Activated naive CD4-positive, alpha-beta T cell treated with anti-CD3 and anti-CD28 coated beads, Interleukin-2, amount 10 ng/mL, durations not matched to agents 7 days and 5 days (primary cell): ENCODE data around the gene STX1B.

Experiments used
- CTCF ChIA-PET: fragments of 350-600 bp; sonication (Branson Sonifier 250); formaldehyde crosslinking; loops from one replicate; lab custom pipeline; 2021; ENCODE audit warnings: antibody characterized with exemption; lab: Charles Lee
- DNase-seq: peaks from one replicate; pipeline ENCODE4 v3.0.0-alpha.2; 2020
- H3K27ac Mint-ChIP-seq: one replicate; pipeline ENCODE4 v1.8.0; 2021; ENCODE audit warnings: mild to moderate bottlenecking, moderate library complexity, mixed read lengths
- H3K27me3 Mint-ChIP-seq: one replicate; pipeline ENCODE4 v1.8.0; 2021; ENCODE audit warnings: mild to moderate bottlenecking, mixed read lengths
- H3K36me3 Mint-ChIP-seq: one replicate; pipeline ENCODE4 v1.8.0; 2021; ENCODE audit warnings: mixed read lengths
- H3K4me1 Mint-ChIP-seq: one replicate; pipeline ENCODE4 v1.8.0; 2021; ENCODE audit warnings: mixed read lengths
- H3K4me3 Mint-ChIP-seq: one replicate; pipeline ENCODE4 v1.8.0; 2021; ENCODE audit warnings: mild to moderate bottlenecking, moderate library complexity, mixed read lengths
- H3K9me3 Mint-ChIP-seq: one replicate; pipeline ENCODE4 v1.8.0; 2021; ENCODE audit warnings: mixed read lengths

STX1B gene

DNA sequence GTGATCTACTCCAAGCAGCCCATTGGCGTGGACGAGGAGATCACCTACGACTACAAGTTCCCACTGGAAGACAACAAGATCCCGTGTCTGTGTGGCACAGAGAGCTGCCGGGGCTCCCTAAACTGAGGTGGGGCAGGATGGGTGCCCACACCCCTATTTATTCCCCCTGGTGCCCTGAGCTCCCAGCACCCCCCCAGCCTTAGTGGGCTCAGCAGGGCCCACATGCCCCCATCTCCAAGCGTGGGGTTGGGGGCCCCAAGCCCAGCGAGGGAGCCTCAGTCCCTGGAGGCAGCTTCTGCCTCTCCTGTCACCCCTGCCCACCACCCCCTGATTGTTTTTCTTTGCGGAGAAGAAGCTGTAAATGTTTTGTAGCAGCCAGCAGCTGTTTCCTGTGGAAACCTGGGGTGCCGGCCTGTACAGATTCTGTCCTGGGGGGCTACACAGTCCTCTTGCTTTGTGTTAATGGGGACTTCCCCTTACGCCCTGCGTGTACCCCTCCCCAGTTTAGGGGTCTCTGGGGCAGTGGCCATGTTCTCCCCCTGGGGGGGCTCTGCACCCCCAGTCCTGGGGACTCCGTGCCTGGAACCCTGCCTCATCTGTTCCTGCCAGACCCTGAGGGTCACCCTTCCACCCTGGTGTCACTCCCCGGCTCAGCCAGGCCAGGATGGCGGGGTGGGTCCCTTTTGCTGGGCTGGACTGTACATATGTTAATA, 26.4 kb downstream of the STX1B start:
- peaks cover 24% of the 10 kb centered on the region for H3K36me3 Mint-ChIP-seq
- H3K27ac Mint-ChIP-seq, result no peak overlapping the region
- no peaks in the 10 kb centered on the region for H3K27me3 Mint-ChIP-seq
- no peak overlapping the region for H3K4me3 Mint-ChIP-seq
- H3K4me1 Mint-ChIP-seq, result peaks cover 11% of the 10 kb centered on the region
- CTCF ChIA-PET, result interaction anchor here (0.6 to 3.1 kb wide), 23 partner anchors 8 to 884 kb away, joined by 3 to 18 read pairs (median 4); partner anchors contain the start of genes VKORC1 and ZNF843
- no peaks in the 10 kb centered on the region for H3K9me3 Mint-ChIP-seq
- DNase-seq, result no peak

DNA sequence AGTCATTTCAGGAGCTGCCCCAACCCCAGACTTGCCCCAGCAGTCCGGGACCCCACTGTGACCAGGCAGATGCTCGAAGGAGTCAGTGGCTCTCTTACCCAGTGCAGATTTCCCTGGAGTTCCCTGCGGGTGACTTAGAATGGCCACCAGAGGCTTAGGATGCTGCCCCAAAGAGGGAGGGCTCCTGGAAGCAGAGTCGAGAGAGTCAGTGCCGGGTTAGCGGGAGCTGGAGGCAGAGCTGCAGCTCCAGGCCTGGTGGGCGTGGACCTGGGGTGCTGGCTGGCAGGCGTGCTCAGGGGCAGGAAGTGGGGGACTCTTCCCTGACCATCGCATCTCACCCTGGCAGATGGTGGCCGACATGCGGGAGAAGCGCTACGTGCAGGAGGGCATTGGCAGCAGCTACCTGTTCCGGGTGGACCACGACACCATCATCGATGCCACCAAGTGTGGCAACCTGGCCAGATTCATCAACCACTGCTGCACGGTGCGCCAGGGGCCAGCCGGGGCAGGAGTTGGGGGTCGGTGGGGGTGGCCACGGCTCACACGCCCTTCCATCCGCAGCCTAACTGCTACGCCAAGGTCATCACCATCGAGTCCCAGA, 27.0 kb downstream of the STX1B start:
- CTCF ChIA-PET, result interaction anchor here (0.8 to 3.1 kb wide), 6 partner anchors 11 to 460 kb away, joined by 3 to 14 read pairs (median 4); partner anchors contain the start of gene ZNF843

DNA sequence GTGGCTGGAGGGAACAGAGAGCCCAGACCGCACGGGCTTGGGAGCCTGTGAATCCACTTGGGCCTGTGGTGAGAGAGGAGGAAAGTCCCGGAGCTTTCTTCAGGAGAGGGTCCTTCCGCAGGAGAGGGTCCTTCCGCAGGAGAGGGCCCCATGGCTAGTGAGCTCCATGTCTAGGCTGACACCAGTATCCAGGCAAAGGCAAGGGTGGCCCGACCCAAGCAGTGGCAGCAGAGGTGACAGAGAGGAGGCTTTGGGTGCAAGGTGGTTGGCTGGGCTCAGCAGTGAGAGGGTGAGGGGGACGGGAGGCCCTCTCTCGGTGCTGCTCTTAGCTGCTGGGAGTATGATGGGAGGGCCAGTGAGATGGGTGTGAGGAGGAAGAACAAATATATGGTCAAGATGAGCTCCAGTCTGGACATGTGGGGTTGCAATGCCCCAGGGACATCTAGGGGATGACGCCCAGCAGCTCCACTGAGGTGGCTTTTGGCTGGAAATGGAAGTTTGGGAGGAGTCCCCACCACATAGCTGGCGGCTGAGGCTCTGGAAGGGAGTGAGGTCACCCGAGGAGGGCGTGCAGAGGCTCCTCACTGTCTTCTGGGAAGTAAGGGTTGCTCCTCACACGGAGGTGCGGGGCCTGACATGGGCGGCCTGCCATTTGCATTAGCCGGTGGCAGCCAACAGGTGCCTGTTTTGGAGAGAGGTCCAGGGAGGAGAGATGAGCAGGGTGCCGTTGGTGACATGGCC, 27.7 kb downstream of the STX1B start:
- H3K27ac Mint-ChIP-seq, result peak overlapping the region; percentile 13

More for the DNA sequence above, 27.0 kb downstream of the STX1B start:
- H3K27me3 Mint-ChIP-seq, result no peaks in the 10 kb centered on the region
- peaks cover 11% of the 10 kb centered on the region for H3K4me1 Mint-ChIP-seq
- H3K9me3 Mint-ChIP-seq, result no peaks in the 10 kb centered on the region
- DNase-seq, result no peak
- H3K27ac Mint-ChIP-seq, result no peak overlapping the region
- no peak overlapping the region for H3K4me3 Mint-ChIP-seq
- H3K36me3 Mint-ChIP-seq, result peaks cover 27% of the 10 kb centered on the region

DNA sequence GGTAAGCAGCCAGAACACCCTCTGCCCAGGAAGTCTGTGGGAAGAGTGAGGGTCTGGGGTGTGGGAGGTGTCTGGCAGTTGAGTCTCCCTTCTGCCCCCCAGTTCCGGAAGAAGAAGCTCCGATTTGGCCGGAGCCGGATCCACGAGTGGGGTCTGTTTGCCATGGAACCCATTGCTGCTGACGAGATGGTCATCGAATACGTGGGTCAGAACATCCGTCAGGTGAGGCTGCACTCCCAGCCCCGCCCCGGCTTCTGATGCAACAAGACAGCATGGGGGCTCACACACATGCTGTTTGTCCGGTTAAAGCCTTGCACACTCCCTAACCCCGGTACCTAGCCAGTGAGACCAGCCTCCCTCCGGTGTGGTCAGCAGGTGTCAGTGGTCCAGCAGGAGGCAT, 29.5 kb downstream of the STX1B start:
- H3K4me1 Mint-ChIP-seq, result peaks cover 7% of the 10 kb centered on the region
- no peak overlapping the region for H3K27ac Mint-ChIP-seq
- no peaks in the 10 kb centered on the region for H3K9me3 Mint-ChIP-seq
- peaks cover 38% of the 10 kb centered on the region for H3K36me3 Mint-ChIP-seq
- no peaks in the 10 kb centered on the region for H3K27me3 Mint-ChIP-seq
- no peak for DNase-seq
- CTCF ChIA-PET, result interaction anchor here (3.1 kb wide), 1 partner anchor 161 kb away, joined by 14 read pairs; no protein-coding TSS in a partner anchor
- H3K4me3 Mint-ChIP-seq, result no peak overlapping the region

More for the DNA sequence above, 27.7 kb downstream of the STX1B start:
- no peaks in the 10 kb centered on the region for H3K9me3 Mint-ChIP-seq
- no peaks in the 10 kb centered on the region for H3K27me3 Mint-ChIP-seq
- H3K4me3 Mint-ChIP-seq, result no peak overlapping the region
- CTCF ChIA-PET, result interaction anchor here (0.7 to 3.1 kb wide), 4 partner anchors 11 to 160 kb away, joined by 3 to 14 read pairs (median 4); no protein-coding TSS in a partner anchor
- peaks cover 11% of the 10 kb centered on the region for H3K4me1 Mint-ChIP-seq
- DNase-seq, result no peak
- peaks cover 27% of the 10 kb centered on the region for H3K36me3 Mint-ChIP-seq

DNA sequence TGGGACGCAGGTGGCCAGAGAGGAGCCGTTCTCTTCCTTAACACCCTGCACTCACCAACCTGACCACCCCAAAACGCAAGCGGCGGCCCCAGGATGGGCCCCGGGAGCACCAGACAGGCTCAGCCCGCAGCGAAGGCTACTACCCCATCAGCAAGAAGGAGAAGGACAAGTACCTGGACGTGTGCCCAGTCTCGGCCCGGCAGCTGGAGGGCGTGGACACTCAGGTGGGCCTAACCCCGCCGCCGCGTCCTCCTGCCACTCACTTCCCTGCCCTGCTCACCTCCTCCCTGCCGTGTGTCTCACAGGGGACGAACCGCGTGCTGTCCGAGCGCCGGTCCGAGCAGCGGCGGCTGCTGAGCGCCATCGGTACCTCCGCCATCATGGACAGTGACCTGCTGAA, 30.0 kb downstream of the STX1B start:
- H3K9me3 Mint-ChIP-seq, result no peaks in the 10 kb centered on the region
- CTCF ChIA-PET, result no interaction called here

DNA sequence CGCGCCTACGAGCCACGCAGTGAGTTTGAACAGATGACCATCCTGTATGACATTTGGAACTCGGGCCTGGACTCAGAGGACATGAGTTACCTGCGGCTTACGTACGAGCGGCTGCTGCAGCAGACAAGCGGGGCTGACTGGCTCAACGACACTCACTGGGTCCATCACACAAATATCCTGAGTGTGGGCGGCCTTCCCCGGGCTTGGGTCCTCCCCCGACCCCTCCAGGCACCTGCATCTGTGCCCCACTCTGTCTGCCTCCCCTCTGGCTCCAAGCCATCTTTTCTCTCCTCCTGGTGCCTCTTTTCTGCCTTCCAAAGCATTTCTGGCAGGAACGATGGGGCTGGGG, 30.4 kb downstream of the STX1B start:
- Mint-ChIP-seq H3K9me3 (no peaks in the 10 kb centered on the region), H3K27me3 (no peaks in the 10 kb centered on the region), H3K4me1 (peaks cover 2% of the 10 kb centered on the region), H3K27ac (no peak overlapping the region), H3K4me3 (no peak overlapping the region), H3K36me3 (peaks cover 43% of the 10 kb centered on the region)
- CTCF ChIA-PET, result no interaction called here
- DNase-seq, result no peak

More for the DNA sequence above, 30.0 kb downstream of the STX1B start:
- Mint-ChIP-seq H3K27ac (peak overlapping the region; percentile 58), H3K27me3 (no peaks in the 10 kb centered on the region), H3K4me1 (peaks cover 6% of the 10 kb centered on the region), H3K4me3 (no peak overlapping the region), H3K36me3 (peaks cover 43% of the 10 kb centered on the region)
- DNase-seq, result no peak

DNA sequence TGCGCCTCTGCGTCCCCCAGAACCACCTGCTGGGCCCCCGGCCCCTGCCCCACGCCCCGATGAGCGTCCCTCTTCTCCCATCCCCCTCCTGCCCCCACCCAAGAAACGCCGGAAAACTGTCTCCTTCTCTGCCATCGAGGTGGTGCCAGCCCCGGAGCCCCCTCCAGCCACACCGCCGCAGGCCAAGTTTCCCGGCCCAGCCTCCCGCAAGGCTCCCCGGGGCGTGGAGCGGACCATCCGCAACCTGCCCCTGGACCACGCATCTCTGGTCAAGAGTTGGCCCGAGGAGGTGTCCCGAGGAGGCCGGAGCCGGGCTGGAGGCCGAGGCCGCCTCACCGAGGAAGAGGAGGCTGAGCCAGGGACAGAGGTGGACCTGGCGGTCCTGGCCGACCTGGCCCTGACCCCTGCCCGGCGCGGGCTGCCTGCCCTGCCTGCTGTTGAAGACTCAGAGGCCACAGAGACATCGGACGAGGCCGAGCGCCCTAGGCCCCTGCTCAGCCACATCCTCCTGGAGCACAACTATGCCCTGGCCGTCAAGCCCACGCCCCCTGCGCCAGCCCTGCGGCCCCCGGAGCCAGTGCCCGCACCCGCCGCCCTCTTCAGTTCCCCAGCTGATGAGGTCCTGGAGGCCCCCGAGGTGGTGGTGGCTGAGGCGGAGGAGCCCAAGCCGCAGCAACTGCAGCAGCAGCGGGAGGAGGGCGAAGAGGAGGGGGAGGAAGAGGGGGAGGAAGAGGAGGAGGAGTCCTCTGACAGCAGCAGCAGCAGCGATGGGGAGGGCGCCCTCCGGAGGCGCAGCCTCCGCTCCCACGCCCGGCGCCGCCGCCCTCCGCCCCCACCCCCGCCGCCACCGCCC, 31.0 kb downstream of the STX1B start:
- H3K27me3 Mint-ChIP-seq, result no peaks in the 10 kb centered on the region
- H3K9me3 Mint-ChIP-seq, result no peaks in the 10 kb centered on the region
- CTCF ChIA-PET, result no interaction called here
- DNase-seq, result no peak
- H3K4me1 Mint-ChIP-seq, result no peaks in the 10 kb centered on the region
- H3K27ac Mint-ChIP-seq, result no peak overlapping the region
- peaks cover 46% of the 10 kb centered on the region for H3K36me3 Mint-ChIP-seq
- H3K4me3 Mint-ChIP-seq, result no peak overlapping the region

DNA sequence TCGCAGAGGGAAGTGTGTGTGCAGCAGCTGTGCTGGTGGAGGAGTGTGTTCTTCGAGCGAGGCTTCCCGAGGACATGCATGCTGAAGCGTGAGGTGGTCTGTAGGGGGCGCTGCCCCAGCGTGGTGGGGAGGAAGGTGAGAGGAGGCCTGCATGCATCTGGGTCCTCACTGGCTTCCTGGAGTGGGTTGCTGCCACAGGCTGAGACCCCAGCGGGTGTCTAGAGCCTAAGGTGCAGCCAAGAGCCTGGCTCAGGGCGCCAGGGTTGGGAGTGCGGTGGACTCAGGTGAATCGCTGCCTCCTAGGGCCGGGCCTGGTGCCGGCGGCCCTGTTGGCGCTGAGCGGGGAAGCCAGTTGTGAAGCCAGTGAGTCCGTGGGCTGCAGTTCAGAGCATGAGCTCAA, 32.9 kb downstream of the STX1B start:
- peak overlapping the region; percentile 16 for H3K27ac Mint-ChIP-seq
- CTCF ChIA-PET, result interaction anchor here (1.7 kb wide), 1 partner anchor 165 kb away, joined by 4 read pairs; no protein-coding TSS in a partner anchor
- no peak overlapping the region for H3K4me3 Mint-ChIP-seq
- peaks cover 57% of the 10 kb centered on the region for H3K36me3 Mint-ChIP-seq
- no peaks in the 10 kb centered on the region for H3K27me3 Mint-ChIP-seq
- H3K9me3 Mint-ChIP-seq, result no peaks in the 10 kb centered on the region
- H3K4me1 Mint-ChIP-seq, result no peaks in the 10 kb centered on the region
- DNase-seq, result peak; percentile 41

DNA sequence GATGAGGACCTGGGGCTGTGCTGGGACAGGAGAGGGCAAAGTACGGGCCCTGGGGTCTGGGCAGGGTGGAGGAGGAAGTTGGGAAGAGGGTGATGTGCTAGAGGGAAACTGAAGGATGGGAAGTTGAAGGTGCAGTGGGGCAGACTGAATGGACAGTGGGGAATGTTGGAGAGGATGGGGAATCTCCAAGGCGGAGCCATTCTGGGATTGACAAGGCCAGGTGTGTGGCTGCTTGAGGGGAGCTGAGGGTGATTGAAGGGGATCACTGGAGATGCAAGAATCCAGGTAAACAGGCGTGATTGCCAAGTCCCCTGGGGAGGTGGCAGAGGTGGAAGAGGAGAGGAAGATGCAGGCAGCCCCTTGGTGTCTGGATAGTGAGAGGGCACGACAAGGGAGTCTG, 34.0 kb downstream of the STX1B start:
- Mint-ChIP-seq H3K9me3 (no peaks in the 10 kb centered on the region), H3K27ac (no peak overlapping the region), H3K4me3 (no peak overlapping the region), H3K27me3 (no peaks in the 10 kb centered on the region), H3K4me1 (no peaks in the 10 kb centered on the region), H3K36me3 (peaks cover 59% of the 10 kb centered on the region)
- no peak for DNase-seq
- CTCF ChIA-PET, result interaction anchor here (0.9 kb wide), 1 partner anchor 166 kb away, joined by 3 read pairs; no protein-coding TSS in a partner anchor

DNA sequence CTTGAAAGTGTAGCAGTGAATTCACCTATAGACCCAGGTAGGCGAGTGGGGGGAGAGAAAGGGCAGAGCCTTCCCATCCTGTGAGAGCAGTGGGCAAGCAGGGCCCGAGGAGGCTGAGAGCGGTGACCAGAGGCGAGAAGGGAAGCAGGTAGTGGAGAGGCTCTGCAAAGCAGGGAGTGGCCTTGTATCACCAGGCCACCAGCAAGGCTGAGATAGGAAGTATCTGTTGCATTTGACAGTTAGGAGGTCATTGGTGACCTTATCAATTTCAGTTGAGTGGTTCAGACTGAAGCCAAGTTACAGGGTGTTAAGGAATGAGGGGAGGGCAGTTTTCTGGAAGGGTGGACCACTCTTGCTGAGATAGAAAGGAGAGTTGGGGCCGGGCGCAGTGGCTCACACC, 36.1 kb downstream of the STX1B start:
- Mint-ChIP-seq H3K36me3 (peaks cover 60% of the 10 kb centered on the region), H3K27ac (no peak overlapping the region), H3K4me1 (no peaks in the 10 kb centered on the region), H3K27me3 (no peaks in the 10 kb centered on the region), H3K9me3 (no peaks in the 10 kb centered on the region), H3K4me3 (no peak overlapping the region)
- CTCF ChIA-PET, result no interaction called here
- DNase-seq, result no peak

DNA sequence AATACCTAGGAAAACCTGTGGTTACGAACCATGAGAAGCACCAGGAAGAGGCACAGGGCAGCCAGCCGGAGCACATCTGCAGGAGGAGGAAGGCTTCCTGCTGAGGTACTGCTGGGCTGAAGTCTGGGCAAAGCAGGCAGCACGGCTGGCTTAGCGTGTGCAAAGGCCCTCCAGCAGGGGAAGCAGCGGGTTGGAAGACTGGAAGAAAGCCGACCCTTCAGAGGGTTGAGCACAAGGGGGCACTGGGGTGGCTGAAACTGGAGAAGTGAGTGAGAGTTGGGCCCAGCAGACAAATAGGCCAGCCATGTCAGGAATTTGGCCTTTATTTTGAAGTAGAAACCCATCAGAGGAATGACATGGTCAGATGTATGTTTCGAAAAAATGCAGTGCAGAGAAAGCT, 37.6 kb downstream of the STX1B start:
- DNase-seq, result no peak
- H3K4me1 Mint-ChIP-seq, result no peaks in the 10 kb centered on the region
- no peak overlapping the region for H3K4me3 Mint-ChIP-seq
- H3K27me3 Mint-ChIP-seq, result no peaks in the 10 kb centered on the region
- H3K27ac Mint-ChIP-seq, result no peak overlapping the region
- CTCF ChIA-PET, result interaction anchor here (1.3 kb wide), 1 partner anchor 10 kb away, joined by 3 read pairs; no protein-coding TSS in a partner anchor
- no peaks in the 10 kb centered on the region for H3K9me3 Mint-ChIP-seq
- H3K36me3 Mint-ChIP-seq, result peaks cover 65% of the 10 kb centered on the region

DNA sequence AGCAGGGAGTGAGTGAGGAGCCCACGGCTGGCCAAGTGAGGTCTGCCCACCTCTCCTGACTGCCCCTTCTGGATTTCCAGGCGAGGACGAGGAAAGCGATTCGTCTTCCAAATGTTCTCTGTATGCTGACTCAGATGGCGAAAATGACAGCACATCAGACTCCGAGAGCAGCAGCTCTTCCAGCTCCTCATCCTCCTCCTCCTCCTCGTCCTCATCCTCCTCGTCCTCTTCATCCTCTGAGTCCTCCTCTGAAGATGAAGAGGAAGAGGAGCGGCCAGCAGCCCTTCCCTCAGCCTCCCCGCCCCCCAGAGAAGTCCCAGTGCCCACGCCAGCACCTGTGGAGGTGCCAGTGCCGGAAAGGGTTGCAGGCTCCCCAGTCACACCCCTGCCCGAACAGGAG, 39.1 kb downstream of the STX1B start:
- peaks cover 69% of the 10 kb centered on the region for H3K36me3 Mint-ChIP-seq
- no peak for DNase-seq
- H3K9me3 Mint-ChIP-seq, result no peaks in the 10 kb centered on the region
- CTCF ChIA-PET, result interaction anchor here (1.3 kb wide), 1 partner anchor 11 kb away, joined by 3 read pairs; no protein-coding TSS in a partner anchor
- H3K4me1 Mint-ChIP-seq, result no peaks in the 10 kb centered on the region
- H3K27ac Mint-ChIP-seq, result no peak overlapping the region
- no peaks in the 10 kb centered on the region for H3K27me3 Mint-ChIP-seq
- H3K4me3 Mint-ChIP-seq, result no peak overlapping the region

DNA sequence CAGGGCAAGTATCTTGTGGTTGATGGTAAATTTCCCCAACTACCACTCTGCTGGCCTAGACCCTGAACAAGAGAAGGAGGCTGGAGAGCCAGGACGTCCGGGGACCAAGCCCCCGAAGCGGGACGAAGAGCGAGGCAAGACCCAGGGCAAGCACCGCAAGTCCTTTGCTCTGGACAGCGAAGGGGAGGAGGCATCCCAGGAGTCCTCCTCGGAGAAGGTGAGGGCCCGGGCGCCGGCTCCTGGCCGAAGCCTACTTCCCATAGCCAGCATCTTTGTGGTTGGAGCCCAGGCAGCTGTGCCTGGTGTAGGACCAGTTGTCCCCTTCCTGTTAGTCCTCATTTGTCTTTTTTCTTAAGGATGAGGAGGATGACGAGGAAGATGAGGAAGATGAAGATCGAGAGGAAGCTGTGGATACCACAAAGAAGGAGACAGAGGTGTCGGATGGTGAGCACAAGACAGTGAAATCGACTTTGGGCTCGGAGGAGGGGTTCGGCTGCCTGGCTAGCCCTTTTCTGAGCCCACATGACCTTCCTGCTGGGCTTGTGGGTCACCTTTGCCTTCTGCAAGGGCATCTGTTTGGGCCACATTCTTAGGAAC, 41.1 kb downstream of the STX1B start:
- H3K4me1 Mint-ChIP-seq, result no peaks in the 10 kb centered on the region
- H3K27ac Mint-ChIP-seq, result no peak overlapping the region
- CTCF ChIA-PET, result interaction anchor here (0.7 to 1.5 kb wide), 2 partner anchors 16 to 370 kb away, joined by 3 read pairs; partner anchors contain the start of gene HSD3B7
- peaks cover 70% of the 10 kb centered on the region for H3K36me3 Mint-ChIP-seq
- H3K4me3 Mint-ChIP-seq, result no peak overlapping the region
- H3K9me3 Mint-ChIP-seq, result no peaks in the 10 kb centered on the region
- DNase-seq, result no peak
- H3K27me3 Mint-ChIP-seq, result no peaks in the 10 kb centered on the region
